Right lobe of liver (tissue), 4 donors: ENCODE data around the gene GH1.
"Not testable (repeated sequence)": the region's sequence is repeated elsewhere in the genome, so short reads cannot be mapped to it uniquely, and the experiment has no call there.

ENCODE experiments used
- CTCF ChIP-seq, 4 donors: fragments of 200-600 bp in 3 of 4; fragments of 450-650 bp in 1 of 4; IDR thresholded peaks; one replicate each; pipeline versions ENCODE4 v1.5.1 to v1.8.0; 2016 to 2022; ENCODE audit warnings: antibody characterized with exemption in 4 of 4, mild to moderate bottlenecking in 2 of 4
- POLR2A ChIP-seq: fragments of 450-650 bp; IDR thresholded peaks from one replicate; pipeline ENCODE4 v1.6.1; 2017; ENCODE audit warnings: antibody characterized with exemption, mild to moderate bottlenecking
- donor health status: DM: no; HTN: no; CAD: no.
- donor health status: DM: no; HTN: no; CAD: no.
- donor health status: DM: no; HTN: yes; CAD: no.

DNA sequence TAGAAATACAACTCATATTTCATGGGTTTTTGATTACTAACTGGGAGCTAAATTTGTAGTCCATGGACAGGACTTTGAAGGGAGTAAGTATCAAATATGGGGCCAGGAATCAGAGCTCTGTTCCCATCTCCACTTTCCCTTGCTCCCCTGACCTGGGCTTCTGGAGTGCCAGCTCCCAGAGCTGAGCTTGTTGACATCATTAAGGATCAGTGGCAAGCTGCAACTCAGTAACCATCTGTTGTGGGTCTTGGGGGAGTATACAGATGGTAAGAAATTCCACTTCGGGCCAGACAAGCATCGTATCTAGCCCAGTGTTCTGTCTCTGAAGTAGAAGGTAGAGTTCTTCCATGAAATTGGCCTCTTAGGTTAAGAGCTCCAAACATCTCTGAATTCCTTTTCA is 16.7 kb downstream of the GH1 start:
- TF ChIP-seq CTCF (IDR thresholded peaks at IDR 0.05); POLR2A: not testable (repeated sequence)
